NT2/D1 (cell line): Measurements from ENCODE around the gene ARGLU1.

ENCODE experiments used
- DNase-seq: peaks from one replicate; pipeline ENCODE4 v3.0.0-alpha.2; 2011; ENCODE audit warnings: low read depth, low spot score
- H3K27me3 ChIP-seq: 2 replicates; pipeline ENCODE4 v1.6.0; 2011; ENCODE audit warnings: mild to moderate bottlenecking; ENCODE audit not compliant: insufficient read length, insufficient read depth
- H3K36me3 ChIP-seq: 2 replicates; pipeline ENCODE4 v1.6.1; 2011; ENCODE audit warnings: mild to moderate bottlenecking, low read length, mixed read lengths; ENCODE audit not compliant: insufficient read depth, insufficient read length
- H3K4me1 ChIP-seq: 2 replicates; pipeline ENCODE4 v1.5.1; 2011; ENCODE audit not compliant: insufficient read depth, insufficient read length
- H3K4me3 ChIP-seq: 2 replicates; pipeline ENCODE4 v1.5.1; 2011; ENCODE audit warnings: low read depth; ENCODE audit not compliant: insufficient read length
- H3K9ac ChIP-seq: 2 replicates; pipeline ENCODE4 v1.6.0; 2011; ENCODE audit warnings: low read depth; ENCODE audit not compliant: insufficient read length
- H3K9me3 ChIP-seq: 2 replicates; pipeline ENCODE4 v1.5.1; 2011; ENCODE audit warnings: mild to moderate bottlenecking, low read length; ENCODE audit not compliant: insufficient read depth
- SUZ12 ChIP-seq: IDR thresholded peaks from 2 replicates; pipeline ENCODE4 v1.6.1; 2011; ENCODE audit not compliant: insufficient read length, insufficient read depth; ENCODE audit errors: extremely low read depth
- YY1 ChIP-seq: IDR thresholded peaks from 2 replicates; pipeline ENCODE4 v1.6.1; 2011; ENCODE audit not compliant: insufficient read length, insufficient read depth
- ZNF274 ChIP-seq: IDR thresholded peaks from 2 replicates; pipeline ENCODE4 v1.6.1; 2011; ENCODE audit warnings: mild to moderate bottlenecking, low read depth, low read length

The ARGLU1 gene

GRCh38 chr13:106537521-106537920 lies 30.4 kb downstream of the ARGLU1 start:
- H3K4me1 ChIP-seq, result no peaks in the 10 kb centered on the region
- DNase-seq, result no peak
- H3K36me3 ChIP-seq, result peaks cover 21% of the 10 kb centered on the region
- no peaks in the 10 kb centered on the region for H3K27me3 ChIP-seq
- no peaks in the 10 kb centered on the region for H3K9me3 ChIP-seq
- TF ChIP-seq ZNF274 (no peak), SUZ12 (no peak), YY1 (no peak)
- no peak overlapping the region for H3K4me3 ChIP-seq
- no peak overlapping the region for H3K9ac ChIP-seq

- no peaks in the 10 kb centered on the region for H3K9me3 ChIP-seq
- H3K4me3 ChIP-seq, result peak overlapping the region; percentile 57
- TF ChIP-seq ZNF274, result no peak
- TF ChIP-seq YY1, result no peak
- TF ChIP-seq SUZ12, result no peak
- DNase-seq, result peak; percentile 82
- peaks cover 15% of the 10 kb centered on the region for H3K36me3 ChIP-seq
- H3K4me1 ChIP-seq, result no peaks in the 10 kb centered on the region
- no peaks in the 10 kb centered on the region for H3K27me3 ChIP-seq
- H3K9ac ChIP-seq, result peak overlapping the region; percentile 83
These were observed 31.5 kb downstream of the ARGLU1 start for GRCh38 chr13:106536244-106537034.

GRCh38 chr13:106535552-106536243 lies 32.2 kb downstream of the ARGLU1 start, which contains the start of gene EFNB2:
Gene EFNB2, minus strand, starts transcription at chr13:106535662. Its CDS starts 698 bp downstream, at chr13:106534964.
- Histone ChIP-seq H3K4me1 (peaks cover 3% of the 10 kb centered on the region), H3K9ac (peak within 1 kb of the TSS; percentile 83), H3K36me3 (peaks cover 13% of the 10 kb centered on the region), H3K4me3 (peak within 1 kb of the TSS; percentile 65), H3K27me3 (no peaks in the 10 kb centered on the region), H3K9me3 (no peaks in the 10 kb centered on the region)
- DNase-seq, result peak; percentile 87
- TF ChIP-seq YY1 (no peak), ZNF274 (no peak)

DNA sequence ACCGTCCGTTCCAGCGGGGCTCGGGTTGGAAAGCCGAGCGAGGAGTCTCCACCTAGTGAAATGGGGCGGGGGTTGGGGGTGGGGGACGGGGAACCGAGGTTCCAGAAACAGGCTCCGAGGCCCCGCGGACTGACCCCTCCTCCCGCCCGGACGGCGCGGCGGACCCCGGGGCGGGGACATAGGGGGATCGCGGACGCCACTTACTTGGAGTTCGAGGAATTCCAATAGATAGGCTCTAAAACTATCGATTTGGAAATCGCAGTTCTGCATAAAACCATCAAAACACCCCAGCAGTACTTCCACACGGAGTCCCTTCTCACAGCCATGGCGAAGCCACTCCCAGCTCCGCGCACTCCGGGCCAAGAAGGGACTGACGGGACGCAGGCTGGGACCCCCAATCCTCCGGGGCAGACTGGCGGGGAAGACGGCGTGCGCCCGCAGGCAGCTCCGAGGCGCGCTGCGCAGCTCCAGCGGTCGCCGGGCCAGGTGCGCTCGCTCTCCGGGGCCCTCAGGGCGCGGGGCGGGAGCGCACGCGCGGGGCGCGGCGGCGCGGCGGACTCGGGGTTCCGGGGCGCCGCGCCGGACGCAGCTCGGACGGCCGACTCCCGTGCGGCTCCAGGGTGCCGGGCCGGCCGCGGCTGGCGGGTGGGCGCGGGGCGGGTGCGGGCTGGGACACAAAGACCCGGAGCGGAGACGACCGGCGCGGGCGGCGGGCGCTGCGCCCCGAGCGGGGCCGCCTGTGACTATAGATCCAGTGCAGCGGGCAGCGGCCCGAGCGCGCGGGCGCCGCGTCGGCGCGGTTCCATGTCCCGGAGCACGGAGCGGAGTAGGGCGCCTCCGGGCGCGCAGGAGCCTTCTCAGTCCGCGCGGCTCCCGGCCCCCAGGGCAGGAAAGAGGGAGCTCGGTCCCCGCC lies 33.0 kb downstream of the ARGLU1 start:
- DNase-seq, result no peak
- Histone ChIP-seq H3K4me1 (peaks cover 3% of the 10 kb centered on the region), H3K9me3 (no peaks in the 10 kb centered on the region), H3K9ac (peak overlapping the region; percentile 83), H3K36me3 (peaks cover 14% of the 10 kb centered on the region), H3K4me3 (peak overlapping the region; percentile 65), H3K27me3 (no peaks in the 10 kb centered on the region)
- TF ChIP-seq YY1 (no peak), ZNF274 (no peak), SUZ12 (no peak)

DNA sequence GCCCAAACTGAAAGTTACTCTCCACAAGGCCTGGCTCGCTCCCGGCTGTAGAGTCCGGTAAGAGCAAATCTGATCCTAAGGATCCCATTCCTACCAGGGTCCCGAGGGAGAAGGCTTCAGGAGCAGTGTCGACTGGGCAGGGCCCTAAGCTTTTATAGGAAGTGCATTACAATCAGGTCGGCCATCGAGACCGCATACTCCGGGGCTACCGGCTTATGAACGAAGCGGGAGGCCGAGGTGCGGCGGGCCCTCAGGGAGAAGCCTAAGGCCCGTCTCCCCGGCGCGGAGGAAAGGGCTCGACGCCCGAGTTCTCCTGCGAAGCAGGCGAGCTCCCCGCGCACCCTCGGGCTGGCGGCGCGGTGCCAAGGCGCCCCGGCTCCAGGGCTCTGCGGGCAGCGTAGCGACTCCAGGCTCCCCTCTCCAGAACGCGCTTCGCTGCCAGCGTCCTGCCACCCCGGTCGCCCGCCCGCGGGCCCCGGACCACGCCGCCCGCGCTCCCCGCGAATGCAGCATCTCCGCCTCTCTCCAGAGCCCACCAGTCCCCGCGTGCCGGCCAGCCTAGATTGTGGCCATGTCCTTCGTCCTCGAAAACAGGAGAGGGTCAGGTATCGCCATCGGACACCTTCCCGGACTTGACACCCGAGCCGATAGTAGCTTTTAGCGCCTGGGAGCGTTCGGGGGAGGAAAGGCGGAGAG lies 33.8 kb downstream of the ARGLU1 start:
- TF ChIP-seq SUZ12, result no peak
- no peak for TF ChIP-seq YY1
- no peak for TF ChIP-seq ZNF274
- Histone ChIP-seq H3K9ac (peak overlapping the region; percentile 83), H3K36me3 (peaks cover 14% of the 10 kb centered on the region), H3K9me3 (no peaks in the 10 kb centered on the region), H3K27me3 (no peaks in the 10 kb centered on the region), H3K4me3 (peak overlapping the region; percentile 65), H3K4me1 (peaks cover 3% of the 10 kb centered on the region)
- no peak for DNase-seq

- H3K27me3 ChIP-seq, result no peaks in the 10 kb centered on the region
- H3K4me1 ChIP-seq, result peaks cover 3% of the 10 kb centered on the region
- TF ChIP-seq SUZ12 (no peak), YY1 (no peak), ZNF274 (no peak)
- H3K9ac ChIP-seq, result peak overlapping the region; percentile 83
- DNase-seq, result no peak
- H3K4me3 ChIP-seq, result peak overlapping the region; percentile 65
- H3K9me3 ChIP-seq, result no peaks in the 10 kb centered on the region
- H3K36me3 ChIP-seq, result peaks cover 17% of the 10 kb centered on the region
These were observed 34.6 kb downstream of the ARGLU1 start for GRCh38 chr13:106533101-106533942.
